Astrocyte (in vitro differentiated cells and primary cell): ENCODE measurements around the gene ADGRF1.

Experiments used
- CTCF ChIP-seq: IDR thresholded peaks from 2 replicates; pipeline ENCODE4 v1.5.1; 2011; ENCODE audit warnings: low read depth, mild to moderate bottlenecking, inconsistent platforms, low read length, moderate library complexity; ENCODE audit not compliant: insufficient read depth
- EZH2 ChIP-seq: IDR thresholded peaks from 2 replicates; pipeline ENCODE4 v1.6.1; 2012; ENCODE audit warnings: mild to moderate bottlenecking, low read length, inconsistent platforms; ENCODE audit not compliant: insufficient read depth

- TF ChIP-seq CTCF: no peak
- TF ChIP-seq EZH2: no peak
These were observed 87.2 kb downstream of the ADGRF1 start for GRCh38 chr6:46954837-46955451.
